GM23338 (cell line): ENCODE results near the gene TTC23. TPM values are rescaled to one million over a fixed set of nuclear protein-coding genes. Genes with fewer than 3 reads are reported as not detected.

Source experiments
- ATAC-seq: fragments of 200-7000 bp; cut with Tn5 transposase; 3 replicates; pipeline ENCODE4 v1.9.1; 2020
- DNase-seq: peaks from one replicate; pipeline ENCODE4 v3.0.0-alpha.2; 2015; ENCODE audit warnings: low spot score
- H2AFZ ChIP-seq: fragments of 200-600 bp; sonication (generic); 2 replicates; pipeline ENCODE4 v1.8.0; 2016; ENCODE audit warnings: antibody characterized with exemption, mild to moderate bottlenecking, moderate library complexity
- H3F3A ChIP-seq: fragments of 200-600 bp; sonication (generic); replicated peaks from 2 replicates; pipeline ENCODE4 v1.8.0; 2017; ENCODE audit warnings: antibody characterized with exemption, mixed run types, low read depth
- H3K27ac ChIP-seq: fragments of 200-600 bp; sonication (generic); 2 replicates; pipeline ENCODE4 v1.6.1; 2016; ENCODE audit warnings: low read depth
- H3K27me3 ChIP-seq: fragments of 200-600 bp; sonication (generic); 2 replicates; pipeline ENCODE4 v1.8.0; 2016; ENCODE audit warnings: mild to moderate bottlenecking, mixed run types, moderate library complexity; ENCODE audit not compliant: insufficient read depth
- H3K36me3 ChIP-seq: fragments of 200-600 bp; sonication (generic); 2 replicates; pipeline ENCODE4 v1.8.0; 2016; ENCODE audit warnings: mild to moderate bottlenecking; ENCODE audit not compliant: insufficient read depth
- H3K4me1 ChIP-seq: fragments of 200-600 bp; sonication (generic); 2 replicates; pipeline ENCODE4 v1.8.0; 2016; ENCODE audit warnings: mild to moderate bottlenecking, moderate library complexity; ENCODE audit not compliant: insufficient read depth
- H3K4me2 ChIP-seq: fragments of 200-600 bp; sonication (generic); 2 replicates; pipeline ENCODE4 v1.7.1; 2017; ENCODE audit warnings: mixed run types
- H3K4me3 ChIP-seq: fragments of 200-600 bp; sonication (generic); 2 replicates; pipeline ENCODE4 v1.6.1; 2016; ENCODE audit warnings: mixed run types
- H3K79me2 ChIP-seq: fragments of 200-600 bp; sonication (generic); replicated peaks from 2 replicates; pipeline ENCODE4 v1.8.0; 2017; ENCODE audit warnings: mild to moderate bottlenecking; ENCODE audit not compliant: insufficient read depth
- H3K9me2 ChIP-seq: fragments of 200-600 bp; sonication (generic); 2 replicates; pipeline ENCODE4 v1.8.0; 2017; ENCODE audit not compliant: insufficient read depth
- H4K20me1 ChIP-seq: fragments of 200-600 bp; sonication (generic); replicated peaks from 2 replicates; pipeline ENCODE4 v1.8.0; 2017; ENCODE audit warnings: mild to moderate bottlenecking; ENCODE audit not compliant: insufficient read depth
- H3K27ac Mint-ChIP-seq: 2 replicates; pipeline ENCODE4 v1.8.0; 2020; ENCODE audit warnings: inconsistent platforms, mild to moderate bottlenecking, moderate library complexity, mixed read lengths
- H3K27me3 Mint-ChIP-seq: 3 replicates; pipeline ENCODE4 v1.8.0; 2022; ENCODE audit warnings: low read depth, mild to moderate bottlenecking, moderate library complexity, mixed read lengths, inconsistent platforms; ENCODE audit not compliant: insufficient read depth, poor library complexity
- H3K36me3 Mint-ChIP-seq: 3 replicates; pipeline ENCODE4 v1.8.0; 2021; ENCODE audit warnings: low read depth, mild to moderate bottlenecking, inconsistent platforms, moderate library complexity, mixed read lengths
- H3K4me1 Mint-ChIP-seq: 3 replicates; pipeline ENCODE4 v1.8.0; 2020; ENCODE audit warnings: mild to moderate bottlenecking, inconsistent platforms, mixed read lengths
- H3K4me3 Mint-ChIP-seq: 3 replicates; pipeline ENCODE4 v1.8.0; 2021; ENCODE audit warnings: moderate library complexity, mild to moderate bottlenecking, inconsistent platforms, mixed read lengths
- H3K9me3 Mint-ChIP-seq: 3 replicates; pipeline ENCODE4 v1.8.0; 2020; ENCODE audit warnings: moderate library complexity, mild to moderate bottlenecking, inconsistent platforms, mixed read lengths
- CREB1 ChIP-seq: fragments of 250-450 bp; sonication (Bioruptor Pico); IDR thresholded peaks from 2 replicates; pipeline ENCODE4 v1.5.0; 2020; ENCODE audit warnings: low read depth, mild to moderate bottlenecking, moderate library complexity
- CTCF ChIP-seq, 2 experiments: fragments of 200-600 bp in 1 of 2; sonication (generic) in 1 of 2; conservative IDR thresholded peaks; 2 replicates each; pipeline versions ENCODE4 v1.5.1 to v1.6.1; 2016 to 2017; ENCODE audit warnings: antibody characterized with exemption in 2 of 2, low read depth in 2 of 2, mild to moderate bottlenecking in 2 of 2, moderate library complexity in 1 of 2
- EZH2 ChIP-seq: fragments of 200-600 bp; sonication (generic); IDR thresholded peaks from one replicate; pipeline ENCODE4 v1.8.0; 2017; ENCODE audit warnings: antibody characterized with exemption, mild to moderate bottlenecking, low read depth; ENCODE audit not compliant: unreplicated experiment
- EZH2phosphoT487 ChIP-seq: fragments of 200-600 bp; sonication (generic); IDR thresholded peaks from one replicate; pipeline ENCODE4 v1.8.1; 2018; ENCODE audit warnings: antibody characterized with exemption; ENCODE audit not compliant: unreplicated experiment
- JUNB ChIP-seq: IDR thresholded peaks from one replicate; pipeline ENCODE4 v1.6.1; 2016; ENCODE audit warnings: antibody characterized with exemption; ENCODE audit not compliant: unreplicated experiment
- NANOG ChIP-seq: IDR thresholded peaks from 2 replicates; pipeline ENCODE4 v1.6.1; 2016; ENCODE audit warnings: antibody characterized with exemption, borderline replicate concordance
- POLR2AphosphoS5 ChIP-seq: IDR thresholded peaks from 2 replicates; pipeline ENCODE4 v1.6.1; 2016; ENCODE audit warnings: antibody characterized with exemption, low read depth
- REST ChIP-seq: IDR thresholded peaks from one replicate; pipeline ENCODE4 v1.6.1; 2018; ENCODE audit warnings: antibody characterized with exemption; ENCODE audit not compliant: unreplicated experiment
- STAT1 ChIP-seq: IDR thresholded peaks from one replicate; pipeline ENCODE4 v1.6.1; 2016; ENCODE audit warnings: antibody characterized with exemption; ENCODE audit not compliant: unreplicated experiment
- ZNF114 ChIP-seq: fragments of 250-450 bp; sonication (Bioruptor Pico); IDR thresholded peaks from 2 replicates; pipeline ENCODE4 v1.5.0; 2020; ENCODE audit warnings: mild to moderate bottlenecking, moderate library complexity
- ZNF331 ChIP-seq: fragments of 250-450 bp; sonication (Bioruptor Pico); IDR thresholded peaks from 2 replicates; pipeline ENCODE4 v1.5.0; 2020; ENCODE audit warnings: low read depth, mild to moderate bottlenecking, moderate library complexity
- ZNF462 ChIP-seq: fragments of 250-450 bp; sonication (Bioruptor Pico); IDR thresholded peaks from 2 replicates; pipeline ENCODE4 v1.5.0; 2020; ENCODE audit warnings: mild to moderate bottlenecking, moderate library complexity
- polyA plus RNA-seq: library from polyadenylated mRNA; unstranded; fragments of >200 nt; fragmentation: Nextera tagmentation; extraction: Ambion mirVana; gene quantifications from 2 replicates; pipeline ENCODE4 v1.2.1, GENCODE V29; 2016
- total RNA-seq: library from RNA; depleted of rRNA; stranded (reverse); fragments of >200 nt; shearing (Covaris generic); gene quantifications from 2 replicates; pipeline ENCODE4 v1.2.3, GENCODE V29; 2014

Gene TTC23
- total and polyA plus RNA-seq, 2 experiments from 2014 or later, result 6.3 to 25.2 TPM

GRCh38 chr15:99143655-99144610 is 105.4 kb downstream of the TTC23 start (continued):
- no peak for TF ChIP-seq JUNB
- TF ChIP-seq NANOG, result no peak
- no peak for TF ChIP-seq CREB1 (CRISPR knock-in tag)

- peak; percentile 42 for DNase-seq
- peak overlapping the region; percentile 17; the same call in 1 of the 2 replicates for H3K4me2 ChIP-seq
- H3K79me2 ChIP-seq, result no peaks in the 10 kb centered on the region
- Mint-ChIP-seq H3K4me1 (peaks cover 48% of the 10 kb centered on the region), H3K4me3 (no peak overlapping the region), H3K27ac (peak overlapping the region; percentile 46; the same call in 1 of the 2 replicates), H3K36me3 (peaks cover 18% of the 10 kb centered on the region), H3K9me3 (no peaks in the 10 kb centered on the region), H3K27me3 (peaks cover 3% of the 10 kb centered on the region)
- no peak overlapping the region for H2AFZ ChIP-seq
- H3K36me3 ChIP-seq, result no peaks in the 10 kb centered on the region
- peak overlapping the region; percentile 58 for H3K27ac ChIP-seq
- H3F3A ChIP-seq, result no peaks in the 10 kb centered on the region
- ATAC-seq, result peak; percentile 35
- H3K9me2 ChIP-seq, result no peaks in the 10 kb centered on the region
- no peaks in the 10 kb centered on the region for H3K27me3 ChIP-seq
- peaks cover 36% of the 10 kb centered on the region for H3K4me1 ChIP-seq
- H4K20me1 ChIP-seq, result 0 out of 2 replicates have a peak, but pooled peaks cover 3% of the 10 kb centered on the region
- H3K4me3 ChIP-seq, result no peak overlapping the region
- TF ChIP-seq ZNF331 (CRISPR knock-in tag) (no peak), JUNB (no peak), POLR2AphosphoS5 (no peak), CREB1 (CRISPR knock-in tag) (no peak), ZNF462 (CRISPR knock-in tag) (no peak), NANOG (no peak), STAT1 (no peak), EZH2 (no peak), ZNF114 (CRISPR knock-in tag) (no peak), EZH2phosphoT487 (no peak), REST (no peak), CTCF (conservative IDR thresholded peaks at IDR 0.05; ENCODE audit: low read depth in 2 of 2) (no peak)
Observed at GRCh38 chr15:99143242-99143641, 106.1 kb downstream of the TTC23 start.
